H9 (cell line): Measurements from ENCODE around the gene SIGLEC1. TPM values are rescaled to one million over a fixed set of nuclear protein-coding genes. Genes with fewer than 3 reads are reported as not detected.

ENCODE experiments used
- DNase-seq: peaks from one replicate; pipeline ENCODE4 v3.0.0-alpha.2; 2017
- H2AFZ ChIP-seq: one replicate; pipeline ENCODE4 v1.6.1; 2013; ENCODE audit warnings: mild to moderate bottlenecking, low read length, control low read depth, moderate library complexity
- H2AK5ac ChIP-seq: 2 replicates; pipeline ENCODE4 v1.6.1; 2013; ENCODE audit warnings: low read length, control low read depth, mixed read lengths; ENCODE audit not compliant: insufficient read length
- H2BK120ac ChIP-seq: one replicate; pipeline ENCODE4 v1.6.1; 2013; ENCODE audit warnings: low read depth, mild to moderate bottlenecking, low read length, control low read depth, inconsistent platforms; ENCODE audit not compliant: poor library complexity, severe bottlenecking
- H2BK12ac ChIP-seq: 2 replicates; pipeline ENCODE4 v1.6.1; 2013; ENCODE audit warnings: low read length, control low read depth, mixed read lengths, low read depth; ENCODE audit not compliant: insufficient read length
- H2BK15ac ChIP-seq: 2 replicates; pipeline ENCODE4 v1.6.1; 2013; ENCODE audit warnings: low read depth, low read length, control low read depth
- H2BK20ac ChIP-seq: one replicate; pipeline ENCODE4 v1.6.1; 2013; ENCODE audit warnings: low read depth, mild to moderate bottlenecking, low read length, control low read depth, inconsistent platforms; ENCODE audit not compliant: poor library complexity, severe bottlenecking
- H2BK5ac ChIP-seq: 2 replicates; pipeline ENCODE4 v1.6.1; 2013; ENCODE audit warnings: low read length, control low read depth, mixed read lengths; ENCODE audit not compliant: insufficient read length
- H3K14ac ChIP-seq: 2 replicates; pipeline ENCODE4 v1.6.1; 2013; ENCODE audit warnings: low read length, control low read depth; ENCODE audit not compliant: insufficient read depth
- H3K18ac ChIP-seq: 2 replicates; pipeline ENCODE4 v1.6.1; 2013; ENCODE audit warnings: low read depth, mild to moderate bottlenecking, mixed read lengths, low read length, control low read depth; ENCODE audit not compliant: insufficient read length
- H3K23ac ChIP-seq: 2 replicates; pipeline ENCODE4 v1.6.1; 2013; ENCODE audit warnings: low read length, control low read depth, mixed read lengths, low read depth; ENCODE audit not compliant: insufficient read length
- H3K23me2 ChIP-seq: 2 replicates; pipeline ENCODE4 v1.6.1; 2013; ENCODE audit warnings: low read depth, mild to moderate bottlenecking, mixed read lengths, low read length, control low read depth; ENCODE audit not compliant: insufficient read length, poor library complexity, severe bottlenecking
- H3K27ac ChIP-seq: 2 replicates; pipeline ENCODE4 v1.5.1; 2013; ENCODE audit warnings: low read length, control low read depth, mixed read lengths, low read depth; ENCODE audit not compliant: insufficient read length
- H3K27me3 ChIP-seq: 2 replicates; pipeline ENCODE4 v1.6.1; 2013; ENCODE audit warnings: low read length, control low read depth, inconsistent platforms; ENCODE audit not compliant: insufficient read depth
- H3K4ac ChIP-seq: 2 replicates; pipeline ENCODE4 v1.6.1; 2013; ENCODE audit warnings: low read depth, mild to moderate bottlenecking, control low read depth, inconsistent platforms, low read length, moderate library complexity
- H3K4me1 ChIP-seq: 2 replicates; pipeline ENCODE4 v1.6.1; 2013; ENCODE audit warnings: low read length, control low read depth, inconsistent platforms; ENCODE audit not compliant: insufficient read depth
- H3K4me2 ChIP-seq: 2 replicates; pipeline ENCODE4 v1.6.1; 2013; ENCODE audit warnings: low read length, control low read depth, mixed read lengths; ENCODE audit not compliant: insufficient read length, insufficient read depth
- H3K56ac ChIP-seq: 2 replicates; pipeline ENCODE4 v1.6.1; 2013; ENCODE audit warnings: low read depth, mild to moderate bottlenecking, mixed read lengths, low read length, control low read depth; ENCODE audit not compliant: insufficient read length
- H3K79me1 ChIP-seq: 2 replicates; pipeline ENCODE4 v1.6.1; 2013; ENCODE audit warnings: low read depth, mild to moderate bottlenecking, moderate library complexity, low read length, control low read depth, inconsistent platforms; ENCODE audit not compliant: insufficient read depth, poor library complexity, severe bottlenecking
- H3K79me2 ChIP-seq: 2 replicates; pipeline ENCODE4 v1.6.1; 2013; ENCODE audit warnings: low read length, control low read depth, inconsistent platforms; ENCODE audit not compliant: insufficient read depth
- H3K9ac ChIP-seq: 2 replicates; pipeline ENCODE4 v1.6.1; 2013; ENCODE audit warnings: low read length, control low read depth, mixed read lengths; ENCODE audit not compliant: insufficient read length; ENCODE audit errors: extremely low read depth
- H3K9me3 ChIP-seq: one replicate; pipeline ENCODE4 v1.6.1; 2013; ENCODE audit warnings: low read depth, low read length, inconsistent platforms; ENCODE audit not compliant: control insufficient read depth
- H3T11ph ChIP-seq: one replicate; pipeline ENCODE4 v1.6.1; 2013; ENCODE audit warnings: mild to moderate bottlenecking, low read length, control low read depth, inconsistent platforms
- H4K20me1 ChIP-seq: one replicate; pipeline ENCODE4 v1.6.1; 2013; ENCODE audit not compliant: control insufficient read depth, insufficient read length, insufficient read depth
- H4K5ac ChIP-seq: 2 replicates; pipeline ENCODE4 v1.6.1; 2013; ENCODE audit warnings: low read depth, mild to moderate bottlenecking, mixed read lengths, low read length, control low read depth; ENCODE audit not compliant: insufficient read length
- H4K8ac ChIP-seq: replicated peaks from 2 replicates; pipeline ENCODE4 v1.6.1; 2013; ENCODE audit warnings: low read length, control low read depth, mixed read lengths, low read depth; ENCODE audit not compliant: insufficient read length
- H4K91ac ChIP-seq: 2 replicates; pipeline ENCODE4 v1.6.1; 2013; ENCODE audit warnings: low read depth, mild to moderate bottlenecking, moderate library complexity, mixed read lengths, low read length, control low read depth; ENCODE audit not compliant: insufficient read length
- H3K27ac Mint-ChIP-seq, 3 experiments: 2 replicates in 2 of 3; 3 replicates in 1 of 3; pipeline ENCODE4 v1.8.0; 2020 to 2021; ENCODE audit warnings: mixed read lengths in 3 of 3, mild to moderate bottlenecking in 1 of 3, moderate library complexity in 1 of 3
- H3K27me3 Mint-ChIP-seq: 2 replicates; pipeline ENCODE4 v1.8.0; 2021; ENCODE audit warnings: low read depth, mild to moderate bottlenecking, moderate library complexity, mixed read lengths
- H3K36me3 Mint-ChIP-seq, 3 experiments: 2 replicates in 2 of 3; 3 replicates in 1 of 3; pipeline ENCODE4 v1.8.0; 2020 to 2021; ENCODE audit warnings: low read depth in 3 of 3, mixed read lengths in 3 of 3; ENCODE audit not compliant: insufficient read depth in 1 of 3
- H3K4me1 Mint-ChIP-seq, 2 experiments: 2 replicates each; pipeline ENCODE4 v1.8.0; 2020; ENCODE audit warnings: mixed read lengths in 2 of 2
- H3K4me3 Mint-ChIP-seq, 2 experiments: 2 replicates in 1 of 2; 3 replicates in 1 of 2; pipeline ENCODE4 v1.8.0; 2020 to 2021; ENCODE audit warnings: mild to moderate bottlenecking in 2 of 2, mixed read lengths in 2 of 2, moderate library complexity in 1 of 2
- H3K9me3 Mint-ChIP-seq, 2 experiments: 2 replicates in 1 of 2; 3 replicates in 1 of 2; pipeline ENCODE4 v1.8.0; 2020; ENCODE audit warnings: mild to moderate bottlenecking in 2 of 2, mixed read lengths in 2 of 2, moderate library complexity in 1 of 2
- WGBS: extraction: QIAGEN DNeasy Blood & Tissue Kit; methylation state at CpG from one replicate; pipeline ENCODE4 v1.1.7; 2013; ENCODE audit warnings: missing lambda C conversion rate, low lambda C conversion rate, mixed read lengths; ENCODE audit not compliant: insufficient read length; ENCODE audit errors: extremely low coverage; 5-methylcytosine and 5-hydroxymethylcytosine counted together
- total RNA-seq: library from RNA; stranded (reverse); gene quantifications from 2 replicates; pipeline ENCODE4 v1.2.1, GENCODE V29; 2021
- TF ChIP-seq, protein P1 (sequence below): fragments of 200-600 bp; sonication (generic); conservative IDR thresholded peaks from 3 replicates; pipeline ENCODE4 v1.8.0; 2021; ENCODE audit warnings: antibody characterized with exemption, mild to moderate bottlenecking

SIGLEC1 gene
- total RNA-seq, 1 experiment from 2014 or later: not detected

DNA sequence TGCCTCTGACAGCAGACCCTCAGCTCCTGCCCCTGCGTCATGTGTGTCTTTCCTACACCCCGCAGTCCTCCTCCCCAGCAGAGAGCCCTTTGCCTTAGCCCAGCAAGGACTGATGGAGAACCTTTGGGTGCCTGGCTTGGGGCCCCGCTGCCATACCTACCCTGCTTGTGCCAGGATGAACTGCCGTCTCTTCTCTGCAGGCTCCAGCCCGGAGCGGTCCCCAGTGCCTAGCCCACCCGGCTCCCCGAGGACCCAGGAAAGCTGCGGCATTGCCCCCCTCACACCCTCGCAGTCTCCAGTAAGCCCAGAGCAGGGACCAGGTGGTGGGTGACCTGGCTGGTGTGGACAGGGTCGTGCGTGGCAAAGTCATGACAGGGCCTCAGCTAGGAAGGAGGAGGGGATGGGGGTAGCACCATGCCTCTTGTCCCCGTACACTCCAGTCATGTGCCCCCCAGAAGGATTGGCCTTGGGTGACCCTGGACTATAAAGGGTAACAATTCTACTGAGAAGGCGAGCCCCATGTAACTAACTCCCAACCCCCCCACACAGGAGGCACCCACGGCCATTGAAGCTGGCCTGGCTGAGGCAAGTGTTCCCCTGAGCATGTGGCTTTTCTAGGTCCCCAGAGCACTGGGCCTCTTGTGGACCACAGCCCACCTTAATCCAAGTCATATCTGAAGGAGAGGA lies 28.4 kb upstream of the SIGLEC1 start:
- WGBS: no CpG with 5 or more reads among the region's 15 CpGs
- Histone ChIP-seq H3K23ac (no peak overlapping the region), H2BK20ac (no peak overlapping the region), H3K23me2 (peaks cover 10% of the 10 kb centered on the region), H2BK12ac (no peak overlapping the region), H3T11ph (no peak overlapping the region), H4K5ac (no peak overlapping the region), H3K9ac (no peak overlapping the region), H3K27me3 (no peaks in the 10 kb centered on the region), H3K9me3 (no peaks in the 10 kb centered on the region), H3K79me1 (no peaks in the 10 kb centered on the region), H3K4me1 (peaks cover 3% of the 10 kb centered on the region; the same call in 1 of the 2 replicates), H3K27ac (no peak overlapping the region), H4K20me1 (no peaks in the 10 kb centered on the region), H2BK15ac (no peak overlapping the region), H2BK120ac (no peak overlapping the region), H3K14ac (no peak overlapping the region), H3K79me2 (no peaks in the 10 kb centered on the region), H2AK5ac (no peak overlapping the region), H3K4ac (no peak overlapping the region), H3K56ac (no peak overlapping the region), H4K8ac (no peak overlapping the region), H2AFZ (no peak overlapping the region), H3K18ac (no peak overlapping the region), H3K4me2 (no peak overlapping the region), H4K91ac (no peak overlapping the region), H2BK5ac (no peak overlapping the region)
- peaks cover 15% of the 10 kb centered on the region for H3K27me3 Mint-ChIP-seq
- H3K9me3 Mint-ChIP-seq: no peaks in the 10 kb centered on the region
- H3K4me1 Mint-ChIP-seq: peaks cover 17 to 38% of the 10 kb centered on the region in 2 experiments
- no peaks in the 10 kb centered on the region for H3K36me3 Mint-ChIP-seq
- TF ChIP-seq, protein P1, sequence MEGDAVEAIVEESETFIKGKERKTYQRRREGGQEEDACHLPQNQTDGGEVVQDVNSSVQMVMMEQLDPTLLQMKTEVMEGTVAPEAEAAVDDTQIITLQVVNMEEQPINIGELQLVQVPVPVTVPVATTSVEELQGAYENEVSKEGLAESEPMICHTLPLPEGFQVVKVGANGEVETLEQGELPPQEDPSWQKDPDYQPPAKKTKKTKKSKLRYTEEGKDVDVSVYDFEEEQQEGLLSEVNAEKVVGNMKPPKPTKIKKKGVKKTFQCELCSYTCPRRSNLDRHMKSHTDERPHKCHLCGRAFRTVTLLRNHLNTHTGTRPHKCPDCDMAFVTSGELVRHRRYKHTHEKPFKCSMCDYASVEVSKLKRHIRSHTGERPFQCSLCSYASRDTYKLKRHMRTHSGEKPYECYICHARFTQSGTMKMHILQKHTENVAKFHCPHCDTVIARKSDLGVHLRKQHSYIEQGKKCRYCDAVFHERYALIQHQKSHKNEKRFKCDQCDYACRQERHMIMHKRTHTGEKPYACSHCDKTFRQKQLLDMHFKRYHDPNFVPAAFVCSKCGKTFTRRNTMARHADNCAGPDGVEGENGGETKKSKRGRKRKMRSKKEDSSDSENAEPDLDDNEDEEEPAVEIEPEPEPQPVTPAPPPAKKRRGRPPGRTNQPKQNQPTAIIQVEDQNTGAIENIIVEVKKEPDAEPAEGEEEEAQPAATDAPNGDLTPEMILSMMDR: no peak
- peak; percentile 7 for DNase-seq
- no peak overlapping the region for H3K27ac Mint-ChIP-seq
- no peak overlapping the region for H3K4me3 Mint-ChIP-seq
